Ishikawa (cell line): ENCODE measurements around the gene NAV2.

Experiments
- CEBPB ChIP-seq: IDR thresholded peaks from 2 replicates; pipeline ENCODE4 v1.6.1; 2012
- CREB1 ChIP-seq: IDR thresholded peaks from 2 replicates; pipeline ENCODE4 v1.6.1; 2012; ENCODE audit warnings: low read depth
- EGR1 ChIP-seq: IDR thresholded peaks from 2 replicates; pipeline ENCODE4 v1.6.1; 2012
- EP300 ChIP-seq: IDR thresholded peaks from 2 replicates; pipeline ENCODE4 v1.6.1; 2012; ENCODE audit warnings: borderline replicate concordance
- FOXM1 ChIP-seq: IDR thresholded peaks from 2 replicates; pipeline ENCODE4 v1.6.1; 2012; ENCODE audit warnings: low read depth, borderline replicate concordance
- MAX ChIP-seq: IDR thresholded peaks from 2 replicates; pipeline ENCODE4 v1.6.1; 2012
- NFIC ChIP-seq: IDR thresholded peaks from 2 replicates; pipeline ENCODE4 v1.6.1; 2012
- RAD21 ChIP-seq: IDR thresholded peaks from 2 replicates; pipeline ENCODE4 v1.6.1; 2012; ENCODE audit warnings: low read depth
- REST ChIP-seq: IDR thresholded peaks from 2 replicates; pipeline ENCODE4 v1.6.1; 2012; ENCODE audit warnings: low read depth, mild to moderate bottlenecking
- TAF1 ChIP-seq: IDR thresholded peaks from 2 replicates; pipeline ENCODE4 v1.6.1; 2012; ENCODE audit warnings: low read depth, mild to moderate bottlenecking
- TCF12 ChIP-seq: IDR thresholded peaks from 2 replicates; pipeline ENCODE4 v1.6.1; 2012; ENCODE audit warnings: low read depth
- TEAD4 ChIP-seq: IDR thresholded peaks from 2 replicates; pipeline ENCODE4 v1.6.1; 2012
- USF1 ChIP-seq: IDR thresholded peaks from 2 replicates; pipeline ENCODE4 v1.6.1; 2012
- YY1 ChIP-seq: IDR thresholded peaks from 2 replicates; pipeline ENCODE4 v1.6.1; 2012; ENCODE audit warnings: low read depth
- ZBTB7A ChIP-seq: IDR thresholded peaks from 2 replicates; pipeline ENCODE4 v1.6.1; 2012; ENCODE audit warnings: low read depth

NAV2 gene

GRCh38 chr11:19718951-19719350 lies 6.3 kb downstream of the NAV2 start:
- TF ChIP-seq EGR1 (no peak), CREB1 (no peak), CEBPB (no peak), TAF1 (no peak), ZBTB7A (no peak), USF1 (no peak), MAX (no peak), TEAD4 (no peak), EP300 (no peak), NFIC (no peak), RAD21 (no peak), TCF12 (no peak)

- no peak for TF ChIP-seq NFIC
- no peak for TF ChIP-seq CEBPB
- no peak for TF ChIP-seq EP300
Measured at GRCh38 chr11:19719960-19720359, 7.3 kb downstream of the NAV2 start.

- no peak for TF ChIP-seq REST
- no peak for TF ChIP-seq CREB1
- TF ChIP-seq MAX = no peak
Measured at GRCh38 chr11:19721176-19721575, 8.5 kb downstream of the NAV2 start.

- TF ChIP-seq CEBPB (no peak), NFIC (no peak), RAD21 (no peak), EGR1 (no peak), TAF1 (no peak), TEAD4 (no peak), ZBTB7A (no peak), TCF12 (no peak), REST (no peak), FOXM1 (no peak), CREB1 (no peak), MAX (no peak), YY1 (no peak), USF1 (no peak), EP300 (no peak)
Measured at GRCh38 chr11:19722702-19723101, 10.1 kb downstream of the NAV2 start.

GRCh38 chr11:19723572-19724342 lies 11.1 kb downstream of the NAV2 start:
- TF ChIP-seq REST (no peak), EGR1 (no peak), YY1 (no peak), TAF1 (no peak), MAX (no peak), ZBTB7A (no peak), TCF12 (no peak), RAD21 (no peak), EP300 (no peak), NFIC (no peak), CREB1 (no peak), FOXM1 (no peak), USF1 (no peak), TEAD4 (no peak), CEBPB (no peak)
